ENCODE data around the gene GRAMD1A. TPM values are rescaled to one million over a fixed set of nuclear protein-coding genes. Genes with fewer than 3 reads are reported as not detected.
A peak's percentile ranks its signal among the peaks of the same experiment; 100 is the strongest.

Gene GRAMD1A
- total and polyA plus RNA-seq, 2 of the 8 experiments (the other 6 are each of a cell fraction or from before 2014, with no cell fraction given): 113 to 154 TPM

- Histone ChIP-seq H3K4ac (replicated peaks; ENCODE audit: insufficient read length, low read depth, low read length) (no peak overlapping the region), H4K8ac (ENCODE audit: extremely low read depth, insufficient read depth, low read length) (no peak overlapping the region), H3K56ac (replicated peaks; ENCODE audit: insufficient read length, low read depth, low read length) (no peak overlapping the region), H3K4me2 (ENCODE audit: insufficient read depth in 1 of 2, low read depth in 2 of 2, low read length in 2 of 2) (no peak overlapping the region), H3K9ac (replicated peaks in 1 of 4; ENCODE audit: extremely low read depth in 1 of 4, low read depth in 3 of 4, low read length in 3 of 4) (no peak overlapping the region; a peak in 1 of 7 replicates), H3K79me2 (ENCODE audit: control insufficient read depth in 1 of 2, insufficient read depth in 2 of 2, low read length in 2 of 2) (peaks cover 31 to 69% of the 10 kb centered on the region in 2 experiments), H3K18ac (ENCODE audit: extremely low read depth, low read length) (no peak overlapping the region), H4K20me1 (replicated peaks in 1 of 2; ENCODE audit: control insufficient read depth in 1 of 2, insufficient read depth in 2 of 2, low read length in 2 of 2) (peaks cover 30 to 43% of the 10 kb centered on the region in 2 experiments), H3K36me3 (ENCODE audit: control insufficient read depth in 2 of 4, insufficient read depth in 4 of 4, low read length in 3 of 4) (peaks cover 18 to 34% (median 26%) of the 10 kb centered on the region in 4 experiments), H3K4me1 (replicated peaks in 1 of 4; ENCODE audit: control insufficient read depth in 3 of 4, insufficient read depth in 4 of 4, low read length in 3 of 4) (peaks cover 8 to 23% (median 11%) of the 10 kb centered on the region in 4 experiments), H4K5ac (ENCODE audit: insufficient read length, low read depth, low read length) (no peak overlapping the region), H2BK15ac (ENCODE audit: low read length) (no peak overlapping the region), H3K27ac (ENCODE audit: low read depth, low read length) (no peak overlapping the region), H3K23ac (ENCODE audit: insufficient read length) (no peak overlapping the region), H3K14ac (ENCODE audit: insufficient read length) (no peak overlapping the region), H3K9me3 (ENCODE audit: insufficient read depth in 2 of 2, low read depth in 1 of 2, low read length in 1 of 2) (no peaks in the 10 kb centered on the region), H3K23me2 (ENCODE audit: low read depth, low read length) (peaks cover 8% of the 10 kb centered on the region), H3K79me1 (ENCODE audit: low read depth, low read length) (peaks cover 19% of the 10 kb centered on the region), H3K27me3 (replicated peaks in 1 of 4; ENCODE audit: control insufficient read depth in 3 of 4, extremely low read depth in 1 of 4, insufficient read depth in 3 of 4, low read length in 3 of 4) (no peaks in the 10 kb centered on the region), H4K91ac (replicated peaks; ENCODE audit: insufficient read length, low read length) (no peak overlapping the region), H2AK5ac (ENCODE audit: low read depth, low read length) (no peak overlapping the region), H2BK120ac (replicated peaks; ENCODE audit: low read depth, low read length) (no peak overlapping the region), H2BK12ac (ENCODE audit: low read depth, low read length) (no peak overlapping the region), H3K4me3 (ENCODE audit: extremely low read depth in 1 of 4, insufficient read depth in 2 of 4, low read depth in 3 of 4, low read length in 4 of 4) (no peak overlapping the region), H2BK5ac (ENCODE audit: low read depth, low read length) (0 out of 2 replicates have a peak overlapping the region, but pooled peaks have one; percentile 44), H2AFZ (ENCODE audit: low read length) (no peak overlapping the region), H2BK20ac (ENCODE audit: low read length) (no peak overlapping the region)
- POLR2A ChIA-PET (ENCODE audit: partially characterized antibody): interaction anchor here (0.8 to 22.5 kb wide), 4 partner anchors 10 to 41 kb away, joined by 3 to 366 read pairs (median 4); partner anchors contain the start of genes SCN1B and ZNF792
- 88% methylated on average over 7 of the region's 11 CpGs; no CpG with 5 or more reads in 1 of the 2 experiments for WGBS, 2 experiments (ENCODE audit: extremely low coverage in 1 of 2, insufficient coverage in 1 of 2, insufficient read length in 1 of 2, insufficient replicate concordance in 2 of 2, low coverage in 1 of 2, low lambda C conversion rate in 2 of 2, missing lambda C conversion rate in 1 of 2)
- TF ChIP-seq SIN3A (conservative IDR thresholded peaks at IDR 0.05 in 1 of 2, IDR thresholded peaks at IDR 0.05 in 1 of 2; ENCODE audit: low read depth in 1 of 2, low read length in 2 of 2): no peak
- TF ChIP-seq CHD1 (IDR thresholded peaks at IDR 0.05; ENCODE audit: low read depth, low read length): no peak
- TF ChIP-seq RNF2 (IDR thresholded peaks at IDR 0.05; ENCODE audit: borderline replicate concordance, low read depth, low read length, missing control alignments, poor library complexity, severe bottlenecking): no peak
- TF ChIP-seq KDM4A (IDR thresholded peaks at IDR 0.05; ENCODE audit: low read depth, low read length, severe bottlenecking): no peak
- no peak for TF ChIP-seq HDAC6 (IDR thresholded peaks at IDR 0.05; ENCODE audit: low read depth, low read length)
- no peak for TF ChIP-seq BRCA1 (IDR thresholded peaks at IDR 0.05; ENCODE audit: low read depth, low read length)
- DNase-seq (ENCODE audit: low read depth in 1 of 2, low spot score in 2 of 2) (no peak), FAIRE-seq (no peak)
- CTCF ChIA-PET (ENCODE audit: partially characterized antibody): interaction anchor here (1.1 to 12.2 kb wide), 4 partner anchors 16 to 79 kb away, joined by 3 to 174 read pairs (median 4); partner anchors contain the start of gene ZNF30
These were observed 5.3 kb downstream of the GRAMD1A start for GRCh38 chr19:35005256-35005977.

All from H1 (cell line).